AG10803 (cell line): ENCODE data around the gene MASTL.

Source experiments
- DNase-seq: peaks from one replicate; pipeline ENCODE4 v3.0.0; 2010; ENCODE audit warnings: low read depth
- H3K4me3 ChIP-seq: 2 replicates; pipeline ENCODE4 v1.5.1; 2011; ENCODE audit warnings: mild to moderate bottlenecking, low read length, control low read depth
- TF ChIP-seq, protein P1 (sequence below): conservative IDR thresholded peaks from 2 replicates; pipeline ENCODE4 v1.5.1; 2011; ENCODE audit warnings: mild to moderate bottlenecking, low read length, control low read depth, inconsistent platforms

MASTL gene

DNA sequence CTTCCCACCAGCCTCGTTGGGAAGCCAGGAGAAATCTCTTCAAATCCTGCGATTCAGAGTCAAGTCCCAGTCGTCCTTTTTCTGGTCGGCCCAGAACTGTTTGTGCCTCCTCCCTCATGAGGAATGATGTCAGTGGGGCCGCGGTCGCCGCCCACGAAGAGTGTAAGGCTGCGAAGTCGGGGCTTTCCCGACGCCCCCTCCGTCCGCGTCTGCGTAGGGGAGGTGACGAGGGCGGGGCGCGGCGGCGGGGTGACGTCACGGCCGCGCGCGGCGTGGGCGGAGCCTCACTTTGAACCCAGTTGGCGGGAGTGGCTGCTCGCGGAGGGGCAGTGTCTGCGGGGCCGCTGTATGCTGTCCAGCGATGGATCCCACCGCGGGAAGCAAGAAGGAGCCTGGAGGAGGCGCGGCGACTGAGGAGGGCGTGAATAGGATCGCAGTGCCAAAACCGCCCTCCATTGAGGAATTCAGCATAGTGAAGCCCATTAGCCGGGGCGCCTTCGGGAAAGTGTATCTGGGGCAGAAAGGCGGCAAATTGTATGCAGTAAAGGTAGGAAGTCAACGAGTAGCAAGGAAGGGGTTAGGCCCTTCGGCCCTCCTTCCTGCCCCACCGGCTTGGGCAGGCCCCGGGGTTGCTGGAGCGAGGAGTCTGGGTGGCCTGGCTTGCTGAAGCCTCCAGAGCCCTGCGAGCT is at the start of gene MASTL:
Gene MASTL, plus strand, starts transcription at position 287 of the 689 bp plus-strand sequence. Its CDS starts 75 bp downstream, at position 362.
- TF ChIP-seq, protein P1, sequence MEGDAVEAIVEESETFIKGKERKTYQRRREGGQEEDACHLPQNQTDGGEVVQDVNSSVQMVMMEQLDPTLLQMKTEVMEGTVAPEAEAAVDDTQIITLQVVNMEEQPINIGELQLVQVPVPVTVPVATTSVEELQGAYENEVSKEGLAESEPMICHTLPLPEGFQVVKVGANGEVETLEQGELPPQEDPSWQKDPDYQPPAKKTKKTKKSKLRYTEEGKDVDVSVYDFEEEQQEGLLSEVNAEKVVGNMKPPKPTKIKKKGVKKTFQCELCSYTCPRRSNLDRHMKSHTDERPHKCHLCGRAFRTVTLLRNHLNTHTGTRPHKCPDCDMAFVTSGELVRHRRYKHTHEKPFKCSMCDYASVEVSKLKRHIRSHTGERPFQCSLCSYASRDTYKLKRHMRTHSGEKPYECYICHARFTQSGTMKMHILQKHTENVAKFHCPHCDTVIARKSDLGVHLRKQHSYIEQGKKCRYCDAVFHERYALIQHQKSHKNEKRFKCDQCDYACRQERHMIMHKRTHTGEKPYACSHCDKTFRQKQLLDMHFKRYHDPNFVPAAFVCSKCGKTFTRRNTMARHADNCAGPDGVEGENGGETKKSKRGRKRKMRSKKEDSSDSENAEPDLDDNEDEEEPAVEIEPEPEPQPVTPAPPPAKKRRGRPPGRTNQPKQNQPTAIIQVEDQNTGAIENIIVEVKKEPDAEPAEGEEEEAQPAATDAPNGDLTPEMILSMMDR, result no peak
- peak within 1 kb of the TSS; percentile 98 for H3K4me3 ChIP-seq
- DNase-seq, result peak; percentile 94

DNA sequence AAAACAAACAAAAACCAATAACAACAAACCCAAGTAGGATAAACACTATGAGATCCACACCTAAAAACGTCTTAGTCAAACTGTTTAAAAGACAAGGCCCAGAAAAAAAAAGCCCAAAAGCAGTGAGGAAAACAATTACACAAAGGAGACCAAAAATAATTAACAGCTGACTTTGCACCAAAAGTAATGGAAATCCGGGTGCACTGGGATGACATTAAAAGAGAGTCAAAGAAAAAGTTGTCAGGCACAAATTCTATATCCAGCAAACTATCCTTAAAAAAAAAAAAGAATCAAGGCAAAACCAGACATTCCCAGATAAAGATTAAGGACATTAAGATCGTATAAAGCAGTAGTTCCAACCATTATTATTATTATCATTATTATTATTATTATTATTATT is 47.0 kb upstream of the MASTL start:
- no peak overlapping the region for H3K4me3 ChIP-seq
- TF ChIP-seq, protein P1, result no peak
- no peak for DNase-seq

DNA sequence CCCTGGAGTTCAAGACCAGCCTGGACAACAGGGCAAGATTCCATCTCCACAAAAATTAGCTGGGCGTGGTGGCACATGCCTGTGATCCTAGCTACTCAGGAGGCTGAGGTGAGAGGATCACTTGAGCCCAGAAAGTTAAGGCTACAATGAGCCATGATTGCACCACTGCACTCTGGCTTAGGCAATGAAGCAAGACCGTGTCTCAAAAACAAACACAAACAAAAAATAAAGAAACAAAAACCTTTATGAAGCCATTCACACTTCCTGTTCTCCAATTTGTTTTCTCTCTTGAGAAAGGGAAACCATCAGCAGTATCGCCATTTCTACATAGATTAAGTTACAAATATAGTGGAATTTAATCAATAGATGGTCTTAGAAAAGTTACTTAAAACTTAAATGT is 20.8 kb upstream of the MASTL start:
- DNase-seq, result no peak
- TF ChIP-seq, protein P1, result no peak
- H3K4me3 ChIP-seq, result no peak overlapping the region

DNA sequence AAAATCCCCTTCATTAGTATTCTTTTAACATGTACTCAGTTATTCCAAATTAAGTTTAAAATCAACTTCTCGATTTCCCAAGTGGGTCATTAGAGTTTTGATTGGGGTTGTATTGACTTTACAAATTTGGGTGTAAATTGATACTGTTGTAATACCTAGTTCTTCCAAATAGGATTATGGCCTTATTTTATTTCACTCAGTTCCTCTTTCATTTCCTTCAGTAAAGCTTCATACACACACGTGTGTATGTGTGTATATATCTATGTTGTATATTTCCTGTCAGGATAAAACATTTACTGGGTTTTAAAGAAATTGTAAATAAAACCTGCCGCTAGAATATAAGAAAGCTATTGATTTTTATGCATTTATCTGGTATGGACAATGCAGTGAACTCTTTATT is 16.9 kb upstream of the MASTL start:
- H3K4me3 ChIP-seq, result no peak overlapping the region
- TF ChIP-seq, protein P1, result no peak
- DNase-seq, result no peak

DNA sequence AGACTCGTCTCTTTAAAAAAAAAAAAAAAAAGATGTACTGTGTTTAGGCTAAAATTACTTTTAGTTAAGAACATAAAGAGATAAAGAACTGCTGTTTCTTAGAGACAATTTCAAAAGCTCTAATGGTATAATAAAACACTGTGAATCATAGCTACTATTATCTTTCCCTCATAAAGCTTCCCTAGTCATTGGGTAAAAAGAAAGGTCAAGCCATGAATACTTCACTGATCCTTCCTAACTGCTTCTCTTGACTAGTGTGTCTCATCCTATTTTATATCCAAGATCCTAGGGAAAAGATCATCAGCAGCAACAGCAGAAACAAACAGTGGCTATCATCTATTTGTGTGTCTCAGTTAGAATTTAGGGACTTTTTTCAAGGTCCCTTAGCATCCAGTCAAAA is 11.5 kb upstream of the MASTL start:
- TF ChIP-seq, protein P1, result no peak
- no peak for DNase-seq
- no peak overlapping the region for H3K4me3 ChIP-seq

DNA sequence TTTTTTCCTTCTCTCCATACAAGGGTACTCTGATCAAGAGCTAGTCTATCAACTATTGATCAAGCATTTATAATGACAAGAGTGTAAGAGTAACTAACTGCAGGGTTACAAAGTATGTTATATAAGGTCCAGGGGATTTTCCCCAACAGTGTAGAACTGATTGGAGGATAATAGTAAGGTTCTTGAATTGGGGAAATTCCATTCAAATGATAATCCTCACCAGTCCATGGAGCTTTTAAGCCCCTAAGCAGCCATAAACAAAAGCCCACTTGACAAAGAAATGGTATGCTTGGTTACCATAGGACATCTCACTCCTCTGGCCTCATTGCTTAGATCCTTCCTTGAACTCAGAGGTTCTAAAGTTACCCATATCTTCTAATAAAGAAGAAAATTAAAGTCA is 9.2 kb upstream of the MASTL start:
- H3K4me3 ChIP-seq, result no peak overlapping the region
- TF ChIP-seq, protein P1, result no peak
- no peak for DNase-seq

DNA sequence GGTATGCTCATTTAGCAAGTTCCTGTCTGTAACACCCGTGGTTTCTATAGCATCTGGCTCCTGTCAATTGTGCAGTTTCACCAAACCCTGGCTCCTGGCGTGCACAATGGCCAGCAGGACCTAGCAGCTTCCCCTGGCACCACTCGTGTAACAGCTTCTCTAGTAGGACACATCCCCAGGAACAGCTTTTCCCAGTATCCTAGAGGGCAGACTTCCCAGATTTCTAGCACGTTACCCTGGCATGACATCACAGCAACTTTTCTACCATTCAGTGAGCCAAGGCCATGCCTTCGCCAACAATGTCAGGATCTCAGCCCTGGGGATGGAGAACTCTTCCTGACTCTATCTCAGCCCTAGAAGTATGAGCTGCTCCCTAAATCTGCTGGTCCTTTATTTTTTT is 7.5 kb upstream of the MASTL start:
- DNase-seq, result no peak
- no peak overlapping the region for H3K4me3 ChIP-seq
- TF ChIP-seq, protein P1, result no peak
